GM23338 (cell line): ENCODE measurements around the gene DUSP10. TPM values are rescaled to one million over a fixed set of nuclear protein-coding genes. Genes with fewer than 3 reads are reported as not detected.

Source experiments
- ATAC-seq: fragments of 200-7000 bp; cut with Tn5 transposase; 3 replicates; pipeline ENCODE4 v1.9.1; 2020
- DNase-seq: peaks from one replicate; pipeline ENCODE4 v3.0.0-alpha.2; 2015; ENCODE audit warnings: low spot score
- H2AFZ ChIP-seq: fragments of 200-600 bp; sonication (generic); 2 replicates; pipeline ENCODE4 v1.8.0; 2016; ENCODE audit warnings: antibody characterized with exemption, mild to moderate bottlenecking, moderate library complexity
- H3F3A ChIP-seq: fragments of 200-600 bp; sonication (generic); replicated peaks from 2 replicates; pipeline ENCODE4 v1.8.0; 2017; ENCODE audit warnings: antibody characterized with exemption, mixed run types, low read depth
- H3K27ac ChIP-seq: fragments of 200-600 bp; sonication (generic); 2 replicates; pipeline ENCODE4 v1.6.1; 2016; ENCODE audit warnings: low read depth
- H3K27me3 ChIP-seq: fragments of 200-600 bp; sonication (generic); 2 replicates; pipeline ENCODE4 v1.8.0; 2016; ENCODE audit warnings: mild to moderate bottlenecking, mixed run types, moderate library complexity; ENCODE audit not compliant: insufficient read depth
- H3K36me3 ChIP-seq: fragments of 200-600 bp; sonication (generic); 2 replicates; pipeline ENCODE4 v1.8.0; 2016; ENCODE audit warnings: mild to moderate bottlenecking; ENCODE audit not compliant: insufficient read depth
- H3K4me1 ChIP-seq: fragments of 200-600 bp; sonication (generic); 2 replicates; pipeline ENCODE4 v1.8.0; 2016; ENCODE audit warnings: mild to moderate bottlenecking, moderate library complexity; ENCODE audit not compliant: insufficient read depth
- H3K4me2 ChIP-seq: fragments of 200-600 bp; sonication (generic); 2 replicates; pipeline ENCODE4 v1.7.1; 2017; ENCODE audit warnings: mixed run types
- H3K4me3 ChIP-seq: fragments of 200-600 bp; sonication (generic); 2 replicates; pipeline ENCODE4 v1.6.1; 2016; ENCODE audit warnings: mixed run types
- H3K79me2 ChIP-seq: fragments of 200-600 bp; sonication (generic); replicated peaks from 2 replicates; pipeline ENCODE4 v1.8.0; 2017; ENCODE audit warnings: mild to moderate bottlenecking; ENCODE audit not compliant: insufficient read depth
- H3K9me2 ChIP-seq: fragments of 200-600 bp; sonication (generic); 2 replicates; pipeline ENCODE4 v1.8.0; 2017; ENCODE audit not compliant: insufficient read depth
- H4K20me1 ChIP-seq: fragments of 200-600 bp; sonication (generic); replicated peaks from 2 replicates; pipeline ENCODE4 v1.8.0; 2017; ENCODE audit warnings: mild to moderate bottlenecking; ENCODE audit not compliant: insufficient read depth
- H3K27ac Mint-ChIP-seq: 2 replicates; pipeline ENCODE4 v1.8.0; 2020; ENCODE audit warnings: inconsistent platforms, mild to moderate bottlenecking, moderate library complexity, mixed read lengths
- H3K27me3 Mint-ChIP-seq: 3 replicates; pipeline ENCODE4 v1.8.0; 2022; ENCODE audit warnings: low read depth, mild to moderate bottlenecking, moderate library complexity, mixed read lengths, inconsistent platforms; ENCODE audit not compliant: insufficient read depth, poor library complexity
- H3K36me3 Mint-ChIP-seq: 3 replicates; pipeline ENCODE4 v1.8.0; 2021; ENCODE audit warnings: low read depth, mild to moderate bottlenecking, inconsistent platforms, moderate library complexity, mixed read lengths
- H3K4me1 Mint-ChIP-seq: 3 replicates; pipeline ENCODE4 v1.8.0; 2020; ENCODE audit warnings: mild to moderate bottlenecking, inconsistent platforms, mixed read lengths
- H3K4me3 Mint-ChIP-seq: 3 replicates; pipeline ENCODE4 v1.8.0; 2021; ENCODE audit warnings: moderate library complexity, mild to moderate bottlenecking, inconsistent platforms, mixed read lengths
- H3K9me3 Mint-ChIP-seq: 3 replicates; pipeline ENCODE4 v1.8.0; 2020; ENCODE audit warnings: moderate library complexity, mild to moderate bottlenecking, inconsistent platforms, mixed read lengths
- CREB1 ChIP-seq: fragments of 250-450 bp; sonication (Bioruptor Pico); IDR thresholded peaks from 2 replicates; pipeline ENCODE4 v1.5.0; 2020; ENCODE audit warnings: low read depth, mild to moderate bottlenecking, moderate library complexity
- CTCF ChIP-seq, 2 experiments: fragments of 200-600 bp in 1 of 2; sonication (generic) in 1 of 2; conservative IDR thresholded peaks; 2 replicates each; pipeline versions ENCODE4 v1.5.1 to v1.6.1; 2016 to 2017; ENCODE audit warnings: antibody characterized with exemption in 2 of 2, low read depth in 2 of 2, mild to moderate bottlenecking in 2 of 2, moderate library complexity in 1 of 2
- ETS1 ChIP-seq: IDR thresholded peaks from 2 replicates; pipeline ENCODE4 v1.6.1; 2016; ENCODE audit warnings: antibody characterized with exemption
- EZH2 ChIP-seq: fragments of 200-600 bp; sonication (generic); IDR thresholded peaks from one replicate; pipeline ENCODE4 v1.8.0; 2017; ENCODE audit warnings: antibody characterized with exemption, mild to moderate bottlenecking, low read depth; ENCODE audit not compliant: unreplicated experiment
- EZH2phosphoT487 ChIP-seq: fragments of 200-600 bp; sonication (generic); IDR thresholded peaks from one replicate; pipeline ENCODE4 v1.8.1; 2018; ENCODE audit warnings: antibody characterized with exemption; ENCODE audit not compliant: unreplicated experiment
- JUNB ChIP-seq: IDR thresholded peaks from one replicate; pipeline ENCODE4 v1.6.1; 2016; ENCODE audit warnings: antibody characterized with exemption; ENCODE audit not compliant: unreplicated experiment
- NANOG ChIP-seq: IDR thresholded peaks from 2 replicates; pipeline ENCODE4 v1.6.1; 2016; ENCODE audit warnings: antibody characterized with exemption, borderline replicate concordance
- POLR2AphosphoS5 ChIP-seq: IDR thresholded peaks from 2 replicates; pipeline ENCODE4 v1.6.1; 2016; ENCODE audit warnings: antibody characterized with exemption, low read depth
- REST ChIP-seq: IDR thresholded peaks from one replicate; pipeline ENCODE4 v1.6.1; 2018; ENCODE audit warnings: antibody characterized with exemption; ENCODE audit not compliant: unreplicated experiment
- STAT1 ChIP-seq: IDR thresholded peaks from one replicate; pipeline ENCODE4 v1.6.1; 2016; ENCODE audit warnings: antibody characterized with exemption; ENCODE audit not compliant: unreplicated experiment
- ZNF331 ChIP-seq: fragments of 250-450 bp; sonication (Bioruptor Pico); IDR thresholded peaks from 2 replicates; pipeline ENCODE4 v1.5.0; 2020; ENCODE audit warnings: low read depth, mild to moderate bottlenecking, moderate library complexity
- ZNF462 ChIP-seq: fragments of 250-450 bp; sonication (Bioruptor Pico); IDR thresholded peaks from 2 replicates; pipeline ENCODE4 v1.5.0; 2020; ENCODE audit warnings: mild to moderate bottlenecking, moderate library complexity
- polyA plus RNA-seq: library from polyadenylated mRNA; unstranded; fragments of >200 nt; fragmentation: Nextera tagmentation; extraction: Ambion mirVana; gene quantifications from 2 replicates; pipeline ENCODE4 v1.2.1, GENCODE V29; 2016
- total RNA-seq: library from RNA; depleted of rRNA; stranded (reverse); fragments of >200 nt; shearing (Covaris generic); gene quantifications from 2 replicates; pipeline ENCODE4 v1.2.3, GENCODE V29; 2014

The DUSP10 gene
- total and polyA plus RNA-seq, 2 experiments from 2014 or later = 1.5 to 1.6 TPM

- Histone ChIP-seq H3K9me2 (peaks cover 8% of the 10 kb centered on the region; the same call in 1 of the 2 replicates), H2AFZ (no peak overlapping the region), H4K20me1 (no peaks in the 10 kb centered on the region), H3K27me3 (peaks cover 46% of the 10 kb centered on the region), H3F3A (no peaks in the 10 kb centered on the region), H3K4me1 (peaks cover 37% of the 10 kb centered on the region), H3K79me2 (no peaks in the 10 kb centered on the region), H3K4me3 (no peak overlapping the region), H3K27ac (no peak overlapping the region), H3K4me2 (peak overlapping the region; percentile 48; the same call in 1 of the 2 replicates), H3K36me3 (peaks cover 7% of the 10 kb centered on the region)
- DNase-seq = peak; percentile 3
- Mint-ChIP-seq H3K27me3 (peaks cover 41% of the 10 kb centered on the region), H3K4me3 (no peak overlapping the region), H3K9me3 (peaks cover 40% of the 10 kb centered on the region), H3K27ac (no peak overlapping the region), H3K36me3 (peaks cover 30% of the 10 kb centered on the region), H3K4me1 (peaks cover 52% of the 10 kb centered on the region)
- no peak for ATAC-seq
- no peak for TF ChIP-seq ZNF462 (CRISPR knock-in tag)
- no peak for TF ChIP-seq JUNB
- no peak for TF ChIP-seq REST
- no peak for TF ChIP-seq CTCF (conservative IDR thresholded peaks at IDR 0.05; ENCODE audit: low read depth in 2 of 2)
- TF ChIP-seq EZH2phosphoT487 = no peak
- TF ChIP-seq CREB1 (CRISPR knock-in tag) = no peak
- TF ChIP-seq NANOG = no peak
- TF ChIP-seq STAT1 = no peak
- no peak for TF ChIP-seq POLR2AphosphoS5
- no peak for TF ChIP-seq ETS1
- TF ChIP-seq EZH2 = no peak
- no peak for TF ChIP-seq ZNF331 (CRISPR knock-in tag)
Observed at GRCh38 chr1:221718381-221719277, 23.3 kb downstream of the DUSP10 start.
